Measurements from ENCODE around the gene HIRA.

The HIRA gene

DNA sequence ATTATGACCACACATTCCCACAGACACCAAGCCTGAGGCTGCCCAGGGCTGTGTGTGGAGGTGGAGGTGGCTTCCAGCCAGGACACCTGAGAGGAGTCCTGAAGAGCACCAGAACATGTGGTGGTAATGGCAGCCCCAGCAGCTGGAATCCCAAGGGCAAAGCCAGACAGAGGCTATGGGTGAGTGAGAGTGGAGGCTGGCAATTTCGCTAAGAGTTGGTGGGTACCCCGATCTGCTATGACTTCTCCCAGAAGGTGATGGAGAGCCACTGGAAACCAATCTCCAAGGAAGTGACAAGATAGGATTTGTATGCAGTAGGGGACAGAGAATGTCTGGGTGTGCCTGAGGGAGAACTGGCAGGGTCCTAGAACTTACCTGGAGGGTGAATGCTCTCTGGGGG lies 70.7 kb downstream of the HIRA start:
- peaks cover 4% of the 10 kb centered on the region; the same call in 1 of the 2 replicates for H3F3A ChIP-seq (ENCODE audit: insufficient read depth)
- H3K4me2 ChIP-seq (ENCODE audit: low read depth, low read length, poor library complexity, severe bottlenecking) = no peak overlapping the region
- H3K36me3 ChIP-seq (ENCODE audit: low read length) = no peaks in the 10 kb centered on the region
- H3K9ac ChIP-seq (ENCODE audit: low read length) = no peak overlapping the region
- no peaks in the 10 kb centered on the region for H4K20me1 ChIP-seq (ENCODE audit: low read depth, low read length)
- TF ChIP-seq EZH2phosphoT487 (conservative IDR thresholded peaks at IDR 0.05; ENCODE audit: low read length) = no peak
- TF ChIP-seq, protein P1, sequence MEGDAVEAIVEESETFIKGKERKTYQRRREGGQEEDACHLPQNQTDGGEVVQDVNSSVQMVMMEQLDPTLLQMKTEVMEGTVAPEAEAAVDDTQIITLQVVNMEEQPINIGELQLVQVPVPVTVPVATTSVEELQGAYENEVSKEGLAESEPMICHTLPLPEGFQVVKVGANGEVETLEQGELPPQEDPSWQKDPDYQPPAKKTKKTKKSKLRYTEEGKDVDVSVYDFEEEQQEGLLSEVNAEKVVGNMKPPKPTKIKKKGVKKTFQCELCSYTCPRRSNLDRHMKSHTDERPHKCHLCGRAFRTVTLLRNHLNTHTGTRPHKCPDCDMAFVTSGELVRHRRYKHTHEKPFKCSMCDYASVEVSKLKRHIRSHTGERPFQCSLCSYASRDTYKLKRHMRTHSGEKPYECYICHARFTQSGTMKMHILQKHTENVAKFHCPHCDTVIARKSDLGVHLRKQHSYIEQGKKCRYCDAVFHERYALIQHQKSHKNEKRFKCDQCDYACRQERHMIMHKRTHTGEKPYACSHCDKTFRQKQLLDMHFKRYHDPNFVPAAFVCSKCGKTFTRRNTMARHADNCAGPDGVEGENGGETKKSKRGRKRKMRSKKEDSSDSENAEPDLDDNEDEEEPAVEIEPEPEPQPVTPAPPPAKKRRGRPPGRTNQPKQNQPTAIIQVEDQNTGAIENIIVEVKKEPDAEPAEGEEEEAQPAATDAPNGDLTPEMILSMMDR (IDR thresholded peaks at IDR 0.05; ENCODE audit: insufficient read depth, low read length, poor library complexity, severe bottlenecking) = no peak
- no peaks in the 10 kb centered on the region for H3K27me3 ChIP-seq (ENCODE audit: low read length)
- no peak overlapping the region for H3K27ac ChIP-seq (ENCODE audit: low read depth, low read length)
- H3K4me3 ChIP-seq (ENCODE audit: insufficient read depth, low read length, poor library complexity, severe bottlenecking) = no peak overlapping the region
- no peaks in the 10 kb centered on the region for H3K9me3 ChIP-seq (ENCODE audit: insufficient read depth, low read length)
- H2AFZ ChIP-seq (ENCODE audit: low read depth, low read length, severe bottlenecking) = no peak overlapping the region
- H3K79me2 ChIP-seq (ENCODE audit: insufficient read depth, low read length) = no peaks in the 10 kb centered on the region
- H3K9me2 ChIP-seq (replicated peaks; ENCODE audit: insufficient read depth, low read length) = no peaks in the 10 kb centered on the region

DNA sequence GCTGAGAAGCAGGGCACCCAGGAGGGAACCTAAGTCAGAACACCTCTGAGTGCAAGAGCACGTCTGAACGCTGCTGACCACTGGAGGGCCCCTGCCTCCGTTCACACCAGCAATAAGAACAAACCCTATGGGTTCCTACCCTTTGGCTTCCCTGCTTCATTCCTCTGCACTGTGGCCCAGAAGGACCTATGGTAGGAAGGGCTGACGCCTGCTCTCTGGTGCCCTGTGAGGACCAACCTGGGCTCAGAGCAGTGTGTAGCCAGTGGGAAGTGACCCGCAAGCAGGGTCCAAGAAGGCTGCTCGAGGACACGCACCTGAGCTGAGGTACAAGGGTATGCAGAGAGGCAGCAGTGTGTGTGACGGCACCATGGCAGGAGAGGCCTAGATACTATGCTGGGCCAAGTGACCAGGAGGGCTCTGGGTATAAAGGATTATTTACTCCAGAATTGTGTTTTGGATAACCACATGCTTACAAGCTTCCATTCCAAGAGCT lies 71.2 kb downstream of the HIRA start:
- Histone ChIP-seq H3K4me2 (ENCODE audit: low read depth, low read length, poor library complexity, severe bottlenecking) (no peak overlapping the region), H3K9ac (ENCODE audit: low read length) (no peak overlapping the region), H3K27me3 (ENCODE audit: low read length) (no peaks in the 10 kb centered on the region), H2AFZ (ENCODE audit: low read depth, low read length, severe bottlenecking) (no peak overlapping the region), H3K36me3 (ENCODE audit: low read length) (no peaks in the 10 kb centered on the region), H3K9me3 (ENCODE audit: insufficient read depth, low read length) (no peaks in the 10 kb centered on the region), H3F3A (ENCODE audit: insufficient read depth) (peaks cover 4% of the 10 kb centered on the region; the same call in 1 of the 2 replicates), H3K27ac (ENCODE audit: low read depth, low read length) (no peak overlapping the region), H4K20me1 (ENCODE audit: low read depth, low read length) (no peaks in the 10 kb centered on the region), H3K4me3 (ENCODE audit: insufficient read depth, low read length, poor library complexity, severe bottlenecking) (no peak overlapping the region), H3K79me2 (ENCODE audit: insufficient read depth, low read length) (no peaks in the 10 kb centered on the region), H3K9me2 (replicated peaks; ENCODE audit: insufficient read depth, low read length) (no peaks in the 10 kb centered on the region)
- TF ChIP-seq, protein P1 (IDR thresholded peaks at IDR 0.05; ENCODE audit: insufficient read depth, low read length, poor library complexity, severe bottlenecking) = no peak
- no peak for TF ChIP-seq EZH2phosphoT487 (conservative IDR thresholded peaks at IDR 0.05; ENCODE audit: low read length)

DNA sequence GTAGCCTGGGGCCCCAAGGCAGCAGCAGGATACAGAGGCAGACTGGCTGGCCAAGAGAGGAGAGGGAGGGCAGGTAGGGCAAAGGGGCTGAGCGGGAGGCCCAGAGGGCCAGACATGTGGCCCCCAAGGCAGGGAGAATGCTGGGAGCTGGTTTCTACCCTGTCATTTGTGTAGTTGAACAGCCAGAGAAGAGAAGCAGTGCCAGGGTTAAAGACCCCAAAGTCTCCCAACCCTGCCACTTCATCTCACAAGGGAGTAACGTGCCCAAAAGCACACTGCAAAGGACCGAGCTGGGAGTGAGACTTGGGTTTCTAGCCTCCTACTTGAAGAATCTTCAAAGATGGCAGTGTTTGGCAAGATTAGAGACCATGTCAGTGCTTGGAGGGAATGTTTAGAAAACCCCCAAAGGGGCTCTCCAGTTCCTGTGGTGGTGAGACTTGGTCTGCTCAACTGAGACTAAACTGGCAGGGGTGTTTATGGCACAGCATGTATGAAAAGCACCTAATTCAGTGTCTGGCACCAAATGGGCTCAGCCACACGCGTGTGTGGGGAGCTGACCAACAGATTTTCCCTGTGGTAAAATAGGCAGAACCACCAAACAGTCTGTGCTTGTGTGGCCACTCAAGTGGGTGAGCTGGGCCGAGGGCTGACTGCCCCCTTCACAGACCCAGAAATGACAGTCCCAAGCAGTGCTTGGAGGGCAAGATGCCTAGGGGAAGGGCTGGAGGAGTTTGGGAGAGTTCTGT lies 71.8 kb downstream of the HIRA start:
- TF ChIP-seq, protein P1 (IDR thresholded peaks at IDR 0.05; ENCODE audit: insufficient read depth, low read length, poor library complexity, severe bottlenecking) = no peak
- TF ChIP-seq EZH2phosphoT487 (conservative IDR thresholded peaks at IDR 0.05; ENCODE audit: low read length) = no peak
- Histone ChIP-seq H3F3A (ENCODE audit: insufficient read depth) (peaks cover 4% of the 10 kb centered on the region; the same call in 1 of the 2 replicates), H3K9me2 (replicated peaks; ENCODE audit: insufficient read depth, low read length) (no peaks in the 10 kb centered on the region), H3K4me2 (ENCODE audit: low read depth, low read length, poor library complexity, severe bottlenecking) (no peak overlapping the region), H3K79me2 (ENCODE audit: insufficient read depth, low read length) (no peaks in the 10 kb centered on the region), H3K4me3 (ENCODE audit: insufficient read depth, low read length, poor library complexity, severe bottlenecking) (no peak overlapping the region), H3K9ac (ENCODE audit: low read length) (no peak overlapping the region), H2AFZ (ENCODE audit: low read depth, low read length, severe bottlenecking) (no peak overlapping the region), H3K9me3 (ENCODE audit: insufficient read depth, low read length) (no peaks in the 10 kb centered on the region), H3K27ac (ENCODE audit: low read depth, low read length) (no peak overlapping the region), H3K36me3 (ENCODE audit: low read length) (no peaks in the 10 kb centered on the region), H3K27me3 (ENCODE audit: low read length) (no peaks in the 10 kb centered on the region), H4K20me1 (ENCODE audit: low read depth, low read length) (no peaks in the 10 kb centered on the region)
